Keratinocyte (primary cell): ENCODE measurements around the gene LRRC28. TPM values are rescaled to one million over a fixed set of nuclear protein-coding genes. Genes with fewer than 3 reads are reported as not detected.

Experiments used
- DNase-seq: peaks from one replicate; pipeline ENCODE4 v3.0.0-alpha.2; 2011; ENCODE audit warnings: low read depth, missing footprints, low spot score
- FAIRE-seq: peaks from 2 replicates; lab custom pipeline; 2011; peaks lifted over from hg19 to GRCh38; lab: Jason Lieb, UNC
- H2AFZ ChIP-seq: 2 replicates; pipeline ENCODE4 v1.6.0; 2012; ENCODE audit warnings: low read length, control low read depth, inconsistent platforms; ENCODE audit not compliant: control insufficient read depth
- H3K27ac ChIP-seq: 2 replicates; pipeline ENCODE4 v1.5.1; 2011; ENCODE audit warnings: low read length; ENCODE audit not compliant: control insufficient read depth, insufficient read depth
- H3K27me3 ChIP-seq: 3 replicates; pipeline ENCODE4 v1.6.0; 2011; ENCODE audit warnings: low read length; ENCODE audit not compliant: control insufficient read depth, insufficient read depth; ENCODE audit errors: extremely low read depth
- H3K36me3 ChIP-seq, 2 experiments: 2 replicates in 1 of 2; 3 replicates in 1 of 2; pipeline ENCODE4 v1.5.1; 2011; ENCODE audit warnings: low read length in 2 of 2, mild to moderate bottlenecking in 1 of 2; ENCODE audit not compliant: control insufficient read depth in 2 of 2, insufficient read depth in 2 of 2; ENCODE audit errors: extremely low read depth in 1 of 2
- H3K4me1 ChIP-seq: 3 replicates; pipeline ENCODE4 v1.5.1; 2011; ENCODE audit warnings: low read length; ENCODE audit not compliant: control insufficient read depth, insufficient read depth; ENCODE audit errors: extremely low read depth
- H3K4me2 ChIP-seq: 3 replicates; pipeline ENCODE4 v1.6.0; 2011; ENCODE audit warnings: low read depth, low read length; ENCODE audit not compliant: control insufficient read depth, insufficient read depth; ENCODE audit errors: extremely low read depth
- H3K4me3 ChIP-seq, 3 experiments: fragments of 200-600 bp in 1 of 3; sonication (generic) in 1 of 3; 2 replicates in 2 of 3; 3 replicates in 1 of 3; pipeline ENCODE4 v1.5.1; 2011 to 2016; ENCODE audit warnings: low read length in 3 of 3, mild to moderate bottlenecking in 3 of 3, control low read depth in 2 of 3, inconsistent platforms in 1 of 3, low read depth in 1 of 3, mixed read lengths in 1 of 3, mixed run types in 1 of 3, moderate library complexity in 1 of 3; ENCODE audit not compliant: control insufficient read depth in 2 of 3, insufficient read depth in 2 of 3; ENCODE audit errors: extremely low read depth in 1 of 3
- H3K79me2 ChIP-seq: 2 replicates; pipeline ENCODE4 v1.6.0; 2012; ENCODE audit warnings: low read length; ENCODE audit not compliant: control insufficient read depth, insufficient read depth
- H3K9ac ChIP-seq: 3 replicates; pipeline ENCODE4 v1.6.0; 2011; ENCODE audit warnings: low read length; ENCODE audit not compliant: control insufficient read depth, insufficient read depth; ENCODE audit errors: extremely low read depth
- H3K9me1 ChIP-seq: 3 replicates; pipeline ENCODE4 v1.6.0; 2011; ENCODE audit warnings: low read length; ENCODE audit not compliant: control insufficient read depth, insufficient read depth; ENCODE audit errors: extremely low read depth
- H3K9me3 ChIP-seq: 2 replicates; pipeline ENCODE4 v1.5.1; 2012; ENCODE audit warnings: low read depth, low read length; ENCODE audit not compliant: control insufficient read depth
- H4K20me1 ChIP-seq: 3 replicates; pipeline ENCODE4 v1.6.0; 2011; ENCODE audit warnings: low read length; ENCODE audit not compliant: control insufficient read depth, insufficient read depth; ENCODE audit errors: extremely low read depth
- CTCF ChIP-seq, 3 experiments: IDR thresholded peaks in 1 of 3; conservative IDR thresholded peaks in 1 of 3; optimal IDR thresholded peaks in 1 of 3; 2 replicates in 2 of 3; 3 replicates in 1 of 3; pipeline versions ENCODE3 to v1.5.1; 2011; ENCODE audit warnings: low read length in 3 of 3, mild to moderate bottlenecking in 3 of 3, moderate library complexity in 2 of 3, control low read depth in 1 of 3, inconsistent platforms in 1 of 3; ENCODE audit not compliant: insufficient read depth in 2 of 3; ENCODE audit errors: extremely low read depth in 1 of 3
- EZH2 ChIP-seq: IDR thresholded peaks from one replicate; pipeline ENCODE4 v1.6.1; 2012; ENCODE audit warnings: inconsistent platforms, mild to moderate bottlenecking, low read length, moderate library complexity
- dilution Hi-C: fragments of 300-500 bp; cut with MboI; formaldehyde crosslinking; loops from one replicate; pipeline ENCODE4 v1.7.0; 2020; ENCODE audit warnings: low sequenced_read_pairs; ENCODE audit not compliant: extremely low pct_ligation_motif_present
- polyA plus RNA-seq, 5 experiments: library from polyadenylated mRNA; depleted of rRNA in 3 of 5; stranded (reverse) in 3 of 5; stranded (forward) in 1 of 5; unstranded in 1 of 5; fragments of >200 nt; gene quantifications; 1 replicate in 1 of 5; 2 replicates in 3 of 5; 3 replicates in 1 of 5; pipeline versions ENCODE4 v1.2.1 to v1.2.3, GENCODE V29; 2011 to 2012; ENCODE audit warnings: missing spikeins in 2 of 5, low read depth in 1 of 5, low replicate concordance in 1 of 5

Gene LRRC28
- polyA plus RNA-seq, 1 donor (not counting 4 experiments of a cell fraction or from before 2014, with no cell fraction given): 25.1 TPM

DNA sequence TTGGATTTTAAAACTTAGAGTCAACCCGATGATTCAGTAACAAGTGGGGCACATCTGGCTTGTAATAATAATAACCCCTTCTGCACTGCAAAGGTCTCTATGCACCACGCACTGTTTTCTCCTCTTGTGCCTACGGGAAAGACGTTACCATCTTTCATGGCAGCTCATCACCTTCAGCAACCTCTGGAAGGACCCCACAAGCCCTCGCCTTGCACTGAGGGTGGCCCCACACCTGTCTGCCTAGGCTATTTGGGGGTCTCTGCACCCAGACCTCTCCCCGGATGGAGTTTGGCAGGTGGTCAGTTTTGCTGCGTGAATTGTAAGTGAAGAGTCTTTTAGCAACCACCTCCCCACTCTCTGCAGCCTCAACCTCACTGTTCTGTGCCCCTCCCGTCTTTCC lies 175.9 kb downstream of the LRRC28 start:
- no peaks in the 10 kb centered on the region for H3K27me3 ChIP-seq
- H3K4me1 ChIP-seq: peaks cover 25% of the 10 kb centered on the region

DNA sequence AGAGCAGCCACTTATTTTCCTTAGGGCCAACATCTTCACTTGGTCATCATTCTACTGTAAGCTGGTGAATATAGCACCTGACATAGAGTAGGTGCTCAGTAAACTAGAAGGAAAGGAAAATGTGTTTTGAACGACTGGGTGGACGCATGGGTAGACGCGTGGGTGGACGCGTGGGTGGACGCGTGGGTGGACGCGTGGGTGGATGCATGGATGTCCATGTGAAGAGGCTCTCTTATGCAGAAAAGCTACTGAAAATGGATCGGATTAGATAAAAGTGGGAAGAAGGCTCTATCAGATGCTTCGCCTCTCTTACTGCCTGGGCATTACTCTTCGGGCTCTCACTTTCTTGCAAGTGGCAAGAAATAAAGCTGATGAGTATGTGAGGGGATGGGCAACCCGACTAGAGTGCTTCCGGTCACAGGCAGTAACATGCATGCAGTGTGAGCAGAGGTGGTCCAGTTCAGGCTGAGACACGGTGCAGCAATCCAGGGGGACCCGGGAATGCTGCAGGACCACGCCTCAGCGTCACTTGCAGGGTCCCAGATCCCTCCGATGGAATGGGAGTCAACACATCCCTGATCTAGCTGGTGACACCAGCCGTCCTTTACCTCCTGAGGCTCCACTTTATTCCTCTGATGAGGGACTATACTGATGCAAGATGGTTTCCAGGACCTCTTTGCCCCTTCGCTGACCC lies 176.5 kb downstream of the LRRC28 start:
- Histone ChIP-seq H3K4me1 (peaks cover 25% of the 10 kb centered on the region), H3K27me3 (no peaks in the 10 kb centered on the region), H3K27ac (no peak overlapping the region), H3K9me3 (no peaks in the 10 kb centered on the region), H3K4me3 (no peak overlapping the region), H3K9me1 (no peaks in the 10 kb centered on the region), H2AFZ (no peak overlapping the region), H3K79me2 (no peaks in the 10 kb centered on the region), H3K4me2 (no peak overlapping the region), H4K20me1 (no peaks in the 10 kb centered on the region), H3K36me3 (no peaks in the 10 kb centered on the region), H3K9ac (no peak overlapping the region)
- dilution Hi-C loops: no loop called here
- TF ChIP-seq EZH2 (no peak), CTCF (optimal IDR thresholded peaks at IDR 0.05 in 1 of 3, IDR thresholded peaks at IDR 0.05 in 1 of 3, conservative IDR thresholded peaks at IDR 0.05 in 1 of 3; ENCODE audit: extremely low read depth in 1 of 3, insufficient read depth in 2 of 3, low read length in 3 of 3) (no peak)
- DNase-seq: no peak
- FAIRE-seq: no peak

More for the DNA sequence above, 175.9 kb downstream of the LRRC28 start:
- H3K4me2 ChIP-seq: no peak overlapping the region
- H3K9me1 ChIP-seq: no peaks in the 10 kb centered on the region
- H3K27ac ChIP-seq: no peak overlapping the region
- dilution Hi-C loops: no loop called here
- TF ChIP-seq CTCF (optimal IDR thresholded peaks at IDR 0.05 in 1 of 3, IDR thresholded peaks at IDR 0.05 in 1 of 3, conservative IDR thresholded peaks at IDR 0.05 in 1 of 3; ENCODE audit: extremely low read depth in 1 of 3, insufficient read depth in 2 of 3, low read length in 3 of 3) (no peak), EZH2 (no peak)
- H3K9ac ChIP-seq: no peak overlapping the region
- no peak for FAIRE-seq
- H2AFZ ChIP-seq: no peak overlapping the region
- no peak overlapping the region for H3K4me3 ChIP-seq
- no peaks in the 10 kb centered on the region for H3K79me2 ChIP-seq
- no peaks in the 10 kb centered on the region for H3K36me3 ChIP-seq
- H3K9me3 ChIP-seq: no peaks in the 10 kb centered on the region
- DNase-seq: no peak
- H4K20me1 ChIP-seq: no peaks in the 10 kb centered on the region
